GM10266 (cell line): Measurements from ENCODE around the gene HEATR5A.

Experiments used
- DNase-seq: peaks from one replicate; pipeline ENCODE4 v3.0.0; 2012; ENCODE audit errors: extremely low spot score
- TF ChIP-seq, protein P1 (sequence below): IDR thresholded peaks from 2 replicates; pipeline ENCODE4 v1.5.1; 2012; ENCODE audit warnings: mild to moderate bottlenecking, low read depth; ENCODE audit not compliant: control insufficient read depth, insufficient read depth; ENCODE audit errors: missing control alignments

HEATR5A gene

DNA sequence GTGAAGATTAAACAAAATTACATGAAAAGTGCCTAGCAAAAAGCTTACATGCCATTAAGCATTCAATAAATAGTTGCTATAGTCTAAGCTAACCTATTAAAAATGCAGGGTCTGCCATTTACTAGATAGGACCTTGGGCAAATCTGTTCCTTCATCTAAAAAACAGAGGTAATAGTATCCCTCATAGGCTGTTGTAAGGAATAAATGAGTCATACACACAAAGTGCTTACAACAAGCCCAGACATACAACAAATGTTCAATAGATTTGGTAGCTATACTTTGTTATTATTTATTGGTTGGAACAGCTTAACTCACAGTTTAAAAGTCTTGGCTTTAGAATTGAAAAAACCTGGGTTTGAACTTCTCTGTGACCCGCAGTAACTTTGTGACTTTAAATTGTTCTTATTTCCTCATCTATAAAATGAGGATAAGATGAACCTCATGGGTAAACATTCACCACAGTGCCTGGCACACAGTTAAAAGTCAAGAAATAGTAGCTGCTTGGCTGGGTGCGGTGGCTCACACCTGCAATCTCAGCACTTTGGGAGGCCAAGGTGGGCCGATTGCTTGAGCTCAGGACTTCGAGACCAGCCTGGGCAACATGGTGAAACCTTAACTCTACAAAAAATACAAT lies 24.7 kb downstream of the HEATR5A start:
- TF ChIP-seq, protein P1, sequence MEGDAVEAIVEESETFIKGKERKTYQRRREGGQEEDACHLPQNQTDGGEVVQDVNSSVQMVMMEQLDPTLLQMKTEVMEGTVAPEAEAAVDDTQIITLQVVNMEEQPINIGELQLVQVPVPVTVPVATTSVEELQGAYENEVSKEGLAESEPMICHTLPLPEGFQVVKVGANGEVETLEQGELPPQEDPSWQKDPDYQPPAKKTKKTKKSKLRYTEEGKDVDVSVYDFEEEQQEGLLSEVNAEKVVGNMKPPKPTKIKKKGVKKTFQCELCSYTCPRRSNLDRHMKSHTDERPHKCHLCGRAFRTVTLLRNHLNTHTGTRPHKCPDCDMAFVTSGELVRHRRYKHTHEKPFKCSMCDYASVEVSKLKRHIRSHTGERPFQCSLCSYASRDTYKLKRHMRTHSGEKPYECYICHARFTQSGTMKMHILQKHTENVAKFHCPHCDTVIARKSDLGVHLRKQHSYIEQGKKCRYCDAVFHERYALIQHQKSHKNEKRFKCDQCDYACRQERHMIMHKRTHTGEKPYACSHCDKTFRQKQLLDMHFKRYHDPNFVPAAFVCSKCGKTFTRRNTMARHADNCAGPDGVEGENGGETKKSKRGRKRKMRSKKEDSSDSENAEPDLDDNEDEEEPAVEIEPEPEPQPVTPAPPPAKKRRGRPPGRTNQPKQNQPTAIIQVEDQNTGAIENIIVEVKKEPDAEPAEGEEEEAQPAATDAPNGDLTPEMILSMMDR: no peak
- DNase-seq: no peak

DNA sequence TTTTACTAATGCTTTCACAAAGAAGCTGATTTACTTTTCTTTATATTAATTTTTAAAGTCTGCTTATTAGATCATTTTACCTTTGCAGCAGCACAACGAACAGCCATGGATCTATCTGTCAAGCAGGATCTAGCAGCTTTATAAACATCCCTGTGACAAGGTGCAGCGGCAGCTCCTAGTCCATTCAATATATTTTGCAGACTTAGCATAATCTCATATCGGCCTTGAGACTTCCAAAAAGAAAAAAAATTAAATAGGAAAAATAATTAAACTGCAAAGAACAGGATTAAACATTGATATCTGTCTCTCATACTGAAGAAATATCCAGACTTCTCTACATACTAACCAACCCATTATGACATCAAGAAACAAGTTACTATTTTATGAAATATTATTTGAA lies 25.2 kb downstream of the HEATR5A start:
- TF ChIP-seq, protein P1: no peak
- DNase-seq: no peak

DNA sequence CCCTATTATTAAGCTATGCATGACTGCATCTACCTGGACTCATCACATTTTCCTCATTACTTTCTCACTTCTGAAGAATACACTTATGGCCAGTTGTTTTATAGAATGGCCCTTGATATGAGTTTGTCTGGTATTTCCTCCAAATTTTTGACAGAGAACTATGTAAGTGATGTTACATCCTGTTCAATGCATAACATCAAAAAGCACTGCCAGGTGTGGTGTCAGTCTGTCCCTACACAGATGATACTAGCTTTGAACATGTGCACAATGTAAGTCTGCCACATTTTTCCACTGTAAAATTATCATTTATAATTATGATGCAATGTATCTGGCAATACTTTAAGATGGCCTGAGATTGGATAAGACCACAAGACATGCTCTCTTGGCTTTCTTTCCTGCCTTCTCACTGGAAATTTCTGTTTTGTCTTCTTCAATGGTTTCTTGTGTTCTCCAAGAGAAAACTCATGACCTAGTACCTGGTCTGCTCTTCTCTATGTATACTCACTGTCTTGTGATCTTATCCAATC lies 28.3 kb downstream of the HEATR5A start:
- DNase-seq: no peak
- TF ChIP-seq, protein P1: no peak

DNA sequence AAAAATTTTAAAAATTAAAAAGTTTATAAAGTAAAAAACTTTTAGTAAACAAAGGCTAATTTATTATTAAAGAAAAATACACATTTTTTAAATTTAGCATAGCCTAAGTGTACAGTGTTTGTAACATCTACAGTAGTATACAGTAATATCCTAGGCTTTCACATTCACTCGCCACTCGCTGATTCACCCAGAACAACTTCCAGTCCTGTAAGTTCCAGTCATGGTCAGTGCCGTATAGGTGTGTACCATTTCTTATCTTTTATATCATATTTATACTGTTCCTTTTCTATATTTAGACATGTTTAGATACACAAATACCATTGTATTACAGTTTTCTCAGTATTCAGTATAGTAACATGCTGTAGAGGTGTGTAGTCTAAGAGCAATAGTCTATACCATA lies 28.9 kb downstream of the HEATR5A start:
- TF ChIP-seq, protein P1: no peak
- no peak for DNase-seq

DNA sequence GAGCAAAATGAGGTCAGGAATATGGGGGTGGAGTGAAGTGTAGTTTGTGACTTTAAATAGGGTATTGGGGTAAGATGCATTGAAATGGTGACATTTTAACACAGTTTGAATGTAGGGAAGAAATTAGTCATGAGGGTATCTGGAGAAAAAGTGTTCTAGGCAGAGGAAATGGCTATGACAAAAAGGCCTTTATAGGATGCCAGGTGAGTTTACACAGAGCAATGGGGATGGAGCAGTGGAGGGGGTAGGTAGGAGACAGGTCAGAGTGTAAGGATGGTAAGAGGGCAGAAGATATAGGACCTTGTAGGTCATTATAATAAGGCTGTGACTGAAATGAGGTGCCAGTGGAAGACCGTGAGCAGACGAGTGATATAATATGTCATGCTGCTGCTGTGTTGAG lies 30.4 kb downstream of the HEATR5A start:
- DNase-seq: no peak
- TF ChIP-seq, protein P1: no peak

DNA sequence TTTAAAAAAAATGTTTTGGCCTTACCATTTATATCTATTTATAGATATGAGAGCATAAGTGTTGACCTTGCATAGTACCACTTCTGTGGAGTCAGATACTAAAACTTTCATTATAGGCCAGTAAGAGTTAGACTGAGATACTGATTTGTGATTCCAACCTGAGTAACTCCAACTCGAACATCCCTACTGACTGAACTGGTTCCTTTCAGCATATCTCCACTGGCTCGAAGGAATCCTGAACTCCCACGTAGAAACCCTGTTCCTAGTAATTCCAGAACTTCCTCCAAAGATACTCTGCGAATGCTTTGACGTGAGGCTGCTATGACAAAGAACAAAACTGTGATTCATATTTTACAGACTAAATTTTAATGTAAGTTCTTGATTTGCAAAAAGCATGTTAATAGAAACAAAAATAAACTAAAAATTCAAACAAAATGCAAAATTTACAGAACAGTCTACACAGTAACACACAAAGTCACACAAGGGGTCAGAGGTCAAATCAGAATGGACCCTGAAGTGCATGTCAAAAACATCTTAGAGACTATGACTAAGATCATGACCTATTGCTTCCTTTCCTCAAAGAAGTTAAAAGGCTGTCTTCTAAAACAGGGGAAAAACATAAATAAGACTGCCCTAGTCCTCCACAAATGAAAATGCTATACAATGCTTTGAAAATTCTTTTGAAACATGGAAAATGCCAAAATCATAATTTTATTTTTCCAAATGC lies 31.5 kb downstream of the HEATR5A start:
- TF ChIP-seq, protein P1: no peak
- DNase-seq: no peak

DNA sequence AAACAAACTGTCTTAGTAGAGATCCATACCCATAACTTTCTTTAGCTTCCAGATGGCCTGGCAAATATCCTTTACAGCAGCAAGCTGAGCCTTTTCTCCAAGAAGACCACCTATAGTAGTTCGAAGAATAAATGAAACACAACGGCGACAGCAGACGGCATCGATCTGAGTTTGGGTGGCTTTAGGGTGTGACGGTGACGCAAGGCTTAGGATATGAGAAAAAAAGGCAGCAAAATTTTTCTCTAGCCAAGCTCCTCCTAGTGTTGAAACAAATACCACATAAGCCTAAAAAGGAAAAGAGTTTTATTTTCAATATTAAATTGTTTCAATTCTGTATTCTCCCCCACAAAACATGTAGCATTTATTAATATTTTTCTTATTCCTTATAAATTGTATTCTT lies 33.3 kb downstream of the HEATR5A start:
- TF ChIP-seq, protein P1: no peak
- no peak for DNase-seq
